DND-41 (cell line): Measurements from ENCODE around the gene TRIM24.

Experiments
- ATAC-seq: fragments of 200-7000 bp; cut with Tn5 transposase; 3 replicates; pipeline ENCODE4 v1.9.1; 2021; ENCODE audit warnings: low read depth; ENCODE audit not compliant: insufficient read depth
- DNase-seq: peaks from one replicate; pipeline ENCODE4 v3.0.0-alpha.2; 2020
- H2AFZ ChIP-seq: 2 replicates; pipeline ENCODE4 v1.6.0; 2012; ENCODE audit warnings: low read depth, low read length
- H3K27ac ChIP-seq: 2 replicates; pipeline ENCODE4 v1.5.1; 2012; ENCODE audit warnings: low read length, inconsistent platforms
- H3K27me3 ChIP-seq: fragments of 200-600 bp; sonication (generic); 2 replicates; pipeline ENCODE4 v1.6.0; 2012; ENCODE audit warnings: low read length, mild to moderate bottlenecking, inconsistent platforms; ENCODE audit not compliant: insufficient read depth, poor library complexity
- H3K36me3 ChIP-seq: 2 replicates; pipeline ENCODE4 v1.5.1; 2012; ENCODE audit warnings: low read length, inconsistent platforms; ENCODE audit not compliant: insufficient read depth
- H3K4me1 ChIP-seq: 2 replicates; pipeline ENCODE4 v1.5.1; 2012; ENCODE audit warnings: mild to moderate bottlenecking, low read length; ENCODE audit not compliant: insufficient read depth
- H3K4me2 ChIP-seq: 2 replicates; pipeline ENCODE4 v1.6.0; 2012; ENCODE audit warnings: mild to moderate bottlenecking, moderate library complexity, low read length, inconsistent platforms; ENCODE audit not compliant: insufficient read depth
- H3K4me3 ChIP-seq, 2 experiments: fragments of 200-600 bp in 1 of 2; shearing (Covaris generic) in 1 of 2; 2 replicates each; pipeline ENCODE4 v1.5.1; 2012 to 2016; ENCODE audit warnings: inconsistent platforms in 2 of 2, low read length in 2 of 2, mild to moderate bottlenecking in 2 of 2, low read depth in 1 of 2, moderate library complexity in 1 of 2
- H3K79me2 ChIP-seq: 2 replicates; pipeline ENCODE4 v1.6.0; 2012; ENCODE audit warnings: low read length, inconsistent platforms; ENCODE audit not compliant: insufficient read depth
- H3K9ac ChIP-seq: 2 replicates; pipeline ENCODE4 v1.6.0; 2012; ENCODE audit warnings: low read depth, mild to moderate bottlenecking, inconsistent platforms, low read length, moderate library complexity
- H3K9me3 ChIP-seq: 2 replicates; pipeline ENCODE4 v1.5.1; 2012; ENCODE audit warnings: low read length, moderate library complexity, mild to moderate bottlenecking, inconsistent platforms; ENCODE audit not compliant: insufficient read depth, severe bottlenecking
- H4K20me1 ChIP-seq: 2 replicates; pipeline ENCODE4 v1.6.0; 2012; ENCODE audit warnings: low read length; ENCODE audit not compliant: insufficient read depth
- CTCF ChIP-seq: IDR thresholded peaks from 2 replicates; pipeline ENCODE4 v1.5.1; 2012; ENCODE audit warnings: borderline replicate concordance, low read length, moderate library complexity, mild to moderate bottlenecking; ENCODE audit not compliant: poor library complexity, severe bottlenecking; ENCODE audit errors: extremely low read depth
- EZH2 ChIP-seq: IDR thresholded peaks from 3 replicates; pipeline ENCODE4 v1.6.1; 2012; ENCODE audit warnings: borderline replicate concordance, low read depth, mild to moderate bottlenecking, moderate library complexity, low read length, inconsistent platforms; ENCODE audit not compliant: severe bottlenecking

The TRIM24 gene

GRCh38 chr7:138542183-138542582, 82.1 kb downstream of the TRIM24 start:
- TF ChIP-seq CTCF (no peak), EZH2 (no peak)
- no peak for DNase-seq
- H3K27ac ChIP-seq = no peak overlapping the region
- no peaks in the 10 kb centered on the region for H3K4me1 ChIP-seq
- peaks cover 17% of the 10 kb centered on the region for H3K9me3 ChIP-seq
- H3K27me3 ChIP-seq = no peaks in the 10 kb centered on the region
- H2AFZ ChIP-seq = no peak overlapping the region
- no peak overlapping the region for H3K4me2 ChIP-seq
- no peak for ATAC-seq
- H3K36me3 ChIP-seq = peaks cover 97% of the 10 kb centered on the region
- no peak overlapping the region for H3K4me3 ChIP-seq
- no peak overlapping the region for H3K9ac ChIP-seq
- no peaks in the 10 kb centered on the region for H4K20me1 ChIP-seq
- no peaks in the 10 kb centered on the region for H3K79me2 ChIP-seq

GRCh38 chr7:138543739-138544138, 83.7 kb downstream of the TRIM24 start:
- no peak overlapping the region for H3K4me2 ChIP-seq
- H3K9ac ChIP-seq = no peak overlapping the region
- peaks cover 14% of the 10 kb centered on the region for H3K9me3 ChIP-seq
- H2AFZ ChIP-seq = no peak overlapping the region
- ATAC-seq (no peak), DNase-seq (no peak)
- H3K79me2 ChIP-seq = no peaks in the 10 kb centered on the region
- no peaks in the 10 kb centered on the region for H4K20me1 ChIP-seq
- H3K4me1 ChIP-seq = no peaks in the 10 kb centered on the region
- TF ChIP-seq EZH2 (no peak), CTCF (no peak)
- no peak overlapping the region for H3K27ac ChIP-seq
- peaks cover 91% of the 10 kb centered on the region for H3K36me3 ChIP-seq
- no peak overlapping the region for H3K4me3 ChIP-seq
- H3K27me3 ChIP-seq = no peaks in the 10 kb centered on the region

GRCh38 chr7:138545123-138545522, 85.1 kb downstream of the TRIM24 start:
- no peak overlapping the region for H3K4me2 ChIP-seq
- peaks cover 11% of the 10 kb centered on the region for H3K9me3 ChIP-seq
- no peaks in the 10 kb centered on the region for H3K4me1 ChIP-seq
- H4K20me1 ChIP-seq = no peaks in the 10 kb centered on the region
- H3K27me3 ChIP-seq = no peaks in the 10 kb centered on the region
- no peak overlapping the region for H3K4me3 ChIP-seq
- no peak overlapping the region for H3K27ac ChIP-seq
- H3K36me3 ChIP-seq = peaks cover 91% of the 10 kb centered on the region
- no peak for TF ChIP-seq CTCF
- H3K9ac ChIP-seq = no peak overlapping the region
- ATAC-seq (no peak), DNase-seq (no peak)
- no peak overlapping the region for H2AFZ ChIP-seq
- no peaks in the 10 kb centered on the region for H3K79me2 ChIP-seq

- Histone ChIP-seq H3K36me3 (peaks cover 92% of the 10 kb centered on the region), H3K9ac (no peak overlapping the region), H3K4me2 (no peak overlapping the region), H2AFZ (no peak overlapping the region), H3K4me3 (no peak overlapping the region), H3K9me3 (peaks cover 11% of the 10 kb centered on the region), H4K20me1 (no peaks in the 10 kb centered on the region), H3K4me1 (no peaks in the 10 kb centered on the region), H3K27ac (no peak overlapping the region), H3K79me2 (no peaks in the 10 kb centered on the region), H3K27me3 (no peaks in the 10 kb centered on the region)
- TF ChIP-seq CTCF (no peak), EZH2 (no peak)
- no peak for ATAC-seq
- DNase-seq = no peak
These were observed 86.1 kb downstream of the TRIM24 start for GRCh38 chr7:138546064-138546619.
